Measurements from ENCODE around the gene STARD7. TPM values are rescaled to one million over a fixed set of nuclear protein-coding genes. Genes with fewer than 3 reads are reported as not detected.

Gene STARD7
- polyA plus RNA-seq, 4 donors, result 44.5 to 123 (median 66.7) TPM

GRCh38 chr2:96209729-96210085, 1.1 kb upstream of the STARD7 start:
- peaks cover 6 to 26% (median 12%) of the 10 kb centered on the region in 3 donors for H3K4me1 ChIP-seq (ENCODE audit: control insufficient read depth in 3 of 3, insufficient read depth in 2 of 3, low read depth in 1 of 3, low read length in 2 of 3)
- no peaks in the 10 kb centered on the region for H3K27me3 ChIP-seq (ENCODE audit: control insufficient read depth in 3 of 3, insufficient read depth in 3 of 3, low read length in 3 of 3)
- WGBS, 3 donors, result 87 to 88% (median 88%) methylated on average over 9 of the region's 9 CpGs
- H3K4me3 ChIP-seq (ENCODE audit: low read depth in 1 of 3, low read length in 3 of 3), result peak overlapping the region in 1 of 3 donors; percentile 88
- H3K36me3 ChIP-seq (ENCODE audit: control insufficient read depth in 3 of 3, insufficient read depth in 2 of 3, low read depth in 1 of 3, low read length in 3 of 3), result peaks cover 0 to 8% (median 0%) of the 10 kb centered on the region in 3 donors
- peak overlapping the region in 2 of 3 donors; percentile 53 to 73 for H3K27ac ChIP-seq (ENCODE audit: low read depth in 1 of 3, low read length in 2 of 3)
- H3K9me3 ChIP-seq (ENCODE audit: control insufficient read depth in 2 of 2, insufficient read depth in 1 of 2, low read depth in 1 of 2, low read length in 1 of 2), result no peaks in the 10 kb centered on the region
- DNase-seq (no peak), FAIRE-seq (no peak)

GRCh38 chr2:96209011-96209728, 543 bp upstream of the STARD7 start:
- peaks cover 6 to 29% (median 15%) of the 10 kb centered on the region in 3 donors for H3K4me1 ChIP-seq (ENCODE audit: control insufficient read depth in 3 of 3, insufficient read depth in 2 of 3, low read depth in 1 of 3, low read length in 2 of 3)
- peak overlapping the region; percentile 73 to 96 (median 96) for H3K27ac ChIP-seq (ENCODE audit: low read depth in 1 of 3, low read length in 2 of 3)
- peaks cover 0 to 10% (median 0%) of the 10 kb centered on the region in 3 donors for H3K36me3 ChIP-seq (ENCODE audit: control insufficient read depth in 3 of 3, insufficient read depth in 2 of 3, low read depth in 1 of 3, low read length in 3 of 3)
- peak overlapping the region; percentile 54 to 95 (median 88) for H3K4me3 ChIP-seq (ENCODE audit: low read depth in 1 of 3, low read length in 3 of 3)
- no peaks in the 10 kb centered on the region for H3K27me3 ChIP-seq (ENCODE audit: control insufficient read depth in 3 of 3, insufficient read depth in 3 of 3, low read length in 3 of 3)
- DNase-seq (no peak), FAIRE-seq (no peak)
- H3K9me3 ChIP-seq (ENCODE audit: control insufficient read depth in 2 of 2, insufficient read depth in 1 of 2, low read depth in 1 of 2, low read length in 1 of 2), result no peaks in the 10 kb centered on the region
- WGBS, 3 donors, result 4 to 8% (median 6%) methylated on average over 21 of the region's 21 CpGs

GRCh38 chr2:96207774-96208142, 869 bp downstream of the STARD7 start:
- Histone ChIP-seq H3K4me3 (ENCODE audit: low read depth in 1 of 3, low read length in 3 of 3) (peak overlapping the region; percentile 88 to 95 (median 88)), H3K36me3 (ENCODE audit: control insufficient read depth in 3 of 3, insufficient read depth in 2 of 3, low read depth in 1 of 3, low read length in 3 of 3) (peaks cover 0 to 13% (median 0%) of the 10 kb centered on the region in 3 donors), H3K27ac (ENCODE audit: low read depth in 1 of 3, low read length in 2 of 3) (peak overlapping the region; percentile 96 to 99 (median 96)), H3K4me1 (ENCODE audit: control insufficient read depth in 3 of 3, insufficient read depth in 2 of 3, low read depth in 1 of 3, low read length in 2 of 3) (peaks cover 8 to 33% (median 21%) of the 10 kb centered on the region in 3 donors), H3K9me3 (ENCODE audit: control insufficient read depth in 2 of 2, insufficient read depth in 1 of 2, low read depth in 1 of 2, low read length in 1 of 2) (no peaks in the 10 kb centered on the region), H3K27me3 (ENCODE audit: control insufficient read depth in 3 of 3, insufficient read depth in 3 of 3, low read length in 3 of 3) (no peaks in the 10 kb centered on the region)
- DNase-seq, result no peak
- WGBS, 3 donors, result 0 to 1% (median 1%) methylated on average over 12 of the region's 12 CpGs
- no peak for FAIRE-seq

GRCh38 chr2:96207073-96207773, 1.4 kb downstream of the STARD7 start:
- DNase-seq, result peak in 1 of 2 donors; percentile 41

GRCh38 chr2:96205888-96206287, 2.7 kb downstream of the STARD7 start:
- Histone ChIP-seq H3K27ac (ENCODE audit: low read depth in 1 of 3, low read length in 2 of 3) (peak overlapping the region in 1 of 3 donors; percentile 58), H3K36me3 (ENCODE audit: control insufficient read depth in 3 of 3, insufficient read depth in 2 of 3, low read depth in 1 of 3, low read length in 3 of 3) (peaks cover 0 to 17% (median 0%) of the 10 kb centered on the region in 3 donors), H3K27me3 (ENCODE audit: control insufficient read depth in 3 of 3, insufficient read depth in 3 of 3, low read length in 3 of 3) (no peaks in the 10 kb centered on the region), H3K9me3 (ENCODE audit: control insufficient read depth in 2 of 2, insufficient read depth in 1 of 2, low read depth in 1 of 2, low read length in 1 of 2) (no peaks in the 10 kb centered on the region), H3K4me3 (ENCODE audit: low read depth in 1 of 3, low read length in 3 of 3) (peak overlapping the region in 1 of 3 donors; percentile 25), H3K4me1 (ENCODE audit: control insufficient read depth in 3 of 3, insufficient read depth in 2 of 3, low read depth in 1 of 3, low read length in 2 of 3) (peaks cover 12 to 42% (median 33%) of the 10 kb centered on the region in 3 donors)
- FAIRE-seq, result no peak
- DNase-seq, result peak; percentile 39 to 61

More at GRCh38 chr2:96207073-96207773, 1.4 kb downstream of the STARD7 start:
- Histone ChIP-seq H3K9me3 (ENCODE audit: control insufficient read depth in 2 of 2, insufficient read depth in 1 of 2, low read depth in 1 of 2, low read length in 1 of 2) (no peaks in the 10 kb centered on the region), H3K4me3 (ENCODE audit: low read depth in 1 of 3, low read length in 3 of 3) (peak overlapping the region; percentile 88 to 95 (median 88)), H3K27ac (ENCODE audit: low read depth in 1 of 3, low read length in 2 of 3) (peak overlapping the region; percentile 18 to 99 (median 96)), H3K4me1 (ENCODE audit: control insufficient read depth in 3 of 3, insufficient read depth in 2 of 3, low read depth in 1 of 3, low read length in 2 of 3) (peaks cover 12 to 37% (median 24%) of the 10 kb centered on the region in 3 donors), H3K36me3 (ENCODE audit: control insufficient read depth in 3 of 3, insufficient read depth in 2 of 3, low read depth in 1 of 3, low read length in 3 of 3) (peaks cover 0 to 13% (median 0%) of the 10 kb centered on the region in 3 donors), H3K27me3 (ENCODE audit: control insufficient read depth in 3 of 3, insufficient read depth in 3 of 3, low read length in 3 of 3) (no peaks in the 10 kb centered on the region)
- WGBS, 3 donors, result 3 to 9% (median 4%) methylated on average over 11 of the region's 11 CpGs
- no peak for FAIRE-seq

- H3K27me3 ChIP-seq (ENCODE audit: control insufficient read depth in 3 of 3, insufficient read depth in 3 of 3, low read length in 3 of 3), result no peaks in the 10 kb centered on the region
- peak overlapping the region in 1 of 3 donors; percentile 22 for H3K27ac ChIP-seq (ENCODE audit: low read depth in 1 of 3, low read length in 2 of 3)
- peaks cover 0 to 20% (median 0%) of the 10 kb centered on the region in 3 donors for H3K36me3 ChIP-seq (ENCODE audit: control insufficient read depth in 3 of 3, insufficient read depth in 2 of 3, low read depth in 1 of 3, low read length in 3 of 3)
- peaks cover 11 to 41% (median 33%) of the 10 kb centered on the region in 3 donors for H3K4me1 ChIP-seq (ENCODE audit: control insufficient read depth in 3 of 3, insufficient read depth in 2 of 3, low read depth in 1 of 3, low read length in 2 of 3)
- H3K4me3 ChIP-seq (ENCODE audit: low read depth in 1 of 3, low read length in 3 of 3), result no peak overlapping the region
- DNase-seq (no peak), FAIRE-seq (no peak)
- H3K9me3 ChIP-seq (ENCODE audit: control insufficient read depth in 2 of 2, insufficient read depth in 1 of 2, low read depth in 1 of 2, low read length in 1 of 2), result no peaks in the 10 kb centered on the region
- WGBS, 3 donors, result 35 to 38% (median 36%) methylated on average over 6 of the region's 6 CpGs
These were observed 3.6 kb downstream of the STARD7 start for GRCh38 chr2:96204836-96205624.

- no peak for FAIRE-seq
- Histone ChIP-seq H3K36me3 (ENCODE audit: control insufficient read depth in 3 of 3, insufficient read depth in 2 of 3, low read depth in 1 of 3, low read length in 3 of 3) (peaks cover 0 to 18% (median 0%) of the 10 kb centered on the region in 3 donors), H3K4me1 (ENCODE audit: control insufficient read depth in 3 of 3, insufficient read depth in 2 of 3, low read depth in 1 of 3, low read length in 2 of 3) (peaks cover 8 to 33% (median 32%) of the 10 kb centered on the region in 3 donors), H3K4me3 (ENCODE audit: low read depth in 1 of 3, low read length in 3 of 3) (peak overlapping the region in 1 of 3 donors; percentile 6), H3K9me3 (ENCODE audit: control insufficient read depth in 2 of 2, insufficient read depth in 1 of 2, low read depth in 1 of 2, low read length in 1 of 2) (no peaks in the 10 kb centered on the region), H3K27me3 (ENCODE audit: control insufficient read depth in 3 of 3, insufficient read depth in 3 of 3, low read length in 3 of 3) (no peaks in the 10 kb centered on the region), H3K27ac (ENCODE audit: low read depth in 1 of 3, low read length in 2 of 3) (peak overlapping the region; percentile 40 to 79 (median 64))
- DNase-seq, result peak; percentile 33 to 36
- WGBS, 3 donors, result 33 to 51% (median 35%) methylated on average over 9 of the region's 9 CpGs
These were observed 5.2 kb downstream of the STARD7 start for GRCh38 chr2:96203130-96204028.
